ENCODE measurements around the gene HERC2.
A peak's percentile ranks its signal among the peaks of the same experiment; 100 is the strongest.
"Not testable (repeated sequence)": the region's sequence is repeated elsewhere in the genome, so short reads cannot be mapped to it uniquely, and the experiment has no call there.

HERC2 gene

DNA sequence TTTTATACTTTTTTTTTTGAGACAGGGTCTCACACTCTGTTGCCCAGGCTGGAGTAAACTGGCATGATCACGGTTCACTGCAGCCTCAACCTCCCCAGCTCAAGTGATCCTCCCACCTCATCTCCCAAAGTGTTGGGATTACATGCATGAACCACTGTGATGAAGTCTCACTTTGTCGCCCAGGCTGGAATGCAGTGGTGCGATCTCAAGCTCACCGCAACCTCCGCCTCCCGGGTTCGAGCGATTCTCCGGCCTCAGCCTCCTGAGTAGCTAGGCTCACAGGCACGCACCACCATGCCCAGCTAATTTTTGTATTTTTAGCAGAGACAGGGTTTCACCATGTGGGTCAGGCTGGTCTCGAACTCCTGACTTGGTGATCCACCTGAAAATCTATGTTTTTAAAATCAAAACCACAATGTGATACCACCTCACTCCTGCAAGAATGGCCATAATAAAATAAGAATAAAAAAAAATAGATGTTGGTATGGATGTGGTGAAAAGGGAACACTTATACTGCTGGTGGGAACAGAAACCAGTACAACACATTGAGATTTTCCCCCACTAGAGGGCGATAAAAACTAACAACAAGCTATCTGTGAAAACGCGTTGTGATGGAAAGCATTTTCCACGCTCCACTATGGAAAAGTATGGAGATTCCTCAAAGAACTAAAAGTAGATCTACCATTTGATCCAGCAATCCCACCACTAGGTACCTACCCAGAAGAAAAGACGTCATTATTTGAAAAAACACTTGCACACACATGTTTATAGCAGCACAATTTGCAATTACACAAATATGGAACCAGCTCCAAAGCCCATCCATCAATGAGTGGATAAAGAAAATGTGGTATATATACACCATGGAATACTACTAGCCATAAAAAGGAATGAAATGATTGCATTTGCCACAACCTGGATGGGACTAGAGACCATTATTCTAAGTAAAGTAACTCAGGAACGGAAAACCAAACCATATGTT is 196.0 kb downstream of the HERC2 start:
- DNase-seq = peak; percentile 57

DNA sequence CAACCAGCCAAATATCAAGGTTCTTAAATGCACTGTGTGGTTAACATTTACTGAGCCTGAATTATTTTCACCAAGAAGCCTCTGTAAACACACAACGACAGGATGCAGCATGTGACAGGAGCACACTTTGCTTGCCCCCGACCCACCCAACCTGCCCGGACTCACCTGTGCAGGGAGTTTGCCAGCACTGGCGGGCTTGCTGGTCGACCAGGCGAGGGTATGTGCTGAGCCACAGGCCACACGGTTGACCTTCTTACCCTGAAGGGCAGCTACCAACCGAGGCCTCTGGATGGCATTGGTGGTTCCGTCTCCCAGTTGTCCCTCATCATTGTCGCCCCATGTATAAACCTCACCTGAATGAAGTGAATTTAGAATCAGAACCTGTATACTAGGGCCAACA is 197.1 kb downstream of the HERC2 start:
- no peak for DNase-seq

DNA sequence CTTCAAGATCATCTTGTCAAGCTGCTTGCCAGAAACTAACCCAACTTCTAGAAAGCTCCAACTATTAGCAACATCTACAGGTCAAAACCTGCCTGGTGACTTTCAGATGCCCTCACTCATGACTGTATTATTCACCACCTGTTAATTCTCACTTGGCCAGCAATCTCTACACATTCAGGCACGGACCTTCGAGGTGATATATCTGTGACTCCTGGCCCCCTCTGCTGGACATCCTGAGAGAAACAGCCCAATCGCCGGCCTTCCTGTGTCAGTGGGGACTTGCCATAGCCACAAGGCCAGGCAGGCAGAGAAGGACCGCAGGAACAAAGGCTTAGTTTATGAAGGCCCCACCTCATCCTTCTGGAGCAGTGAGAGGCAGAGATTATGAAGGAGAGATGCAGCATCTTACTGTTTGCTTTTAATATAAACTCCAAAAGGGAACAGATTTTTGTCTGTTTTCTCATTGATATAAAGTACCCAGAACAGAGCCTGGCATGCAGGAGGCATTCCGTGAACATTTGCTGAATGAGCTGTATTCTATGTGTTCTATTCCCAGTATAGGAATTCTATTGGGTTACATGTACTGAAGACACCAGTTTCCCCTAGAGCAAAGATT is 198.5 kb downstream of the HERC2 start:
- peak; percentile 54 for DNase-seq

DNA sequence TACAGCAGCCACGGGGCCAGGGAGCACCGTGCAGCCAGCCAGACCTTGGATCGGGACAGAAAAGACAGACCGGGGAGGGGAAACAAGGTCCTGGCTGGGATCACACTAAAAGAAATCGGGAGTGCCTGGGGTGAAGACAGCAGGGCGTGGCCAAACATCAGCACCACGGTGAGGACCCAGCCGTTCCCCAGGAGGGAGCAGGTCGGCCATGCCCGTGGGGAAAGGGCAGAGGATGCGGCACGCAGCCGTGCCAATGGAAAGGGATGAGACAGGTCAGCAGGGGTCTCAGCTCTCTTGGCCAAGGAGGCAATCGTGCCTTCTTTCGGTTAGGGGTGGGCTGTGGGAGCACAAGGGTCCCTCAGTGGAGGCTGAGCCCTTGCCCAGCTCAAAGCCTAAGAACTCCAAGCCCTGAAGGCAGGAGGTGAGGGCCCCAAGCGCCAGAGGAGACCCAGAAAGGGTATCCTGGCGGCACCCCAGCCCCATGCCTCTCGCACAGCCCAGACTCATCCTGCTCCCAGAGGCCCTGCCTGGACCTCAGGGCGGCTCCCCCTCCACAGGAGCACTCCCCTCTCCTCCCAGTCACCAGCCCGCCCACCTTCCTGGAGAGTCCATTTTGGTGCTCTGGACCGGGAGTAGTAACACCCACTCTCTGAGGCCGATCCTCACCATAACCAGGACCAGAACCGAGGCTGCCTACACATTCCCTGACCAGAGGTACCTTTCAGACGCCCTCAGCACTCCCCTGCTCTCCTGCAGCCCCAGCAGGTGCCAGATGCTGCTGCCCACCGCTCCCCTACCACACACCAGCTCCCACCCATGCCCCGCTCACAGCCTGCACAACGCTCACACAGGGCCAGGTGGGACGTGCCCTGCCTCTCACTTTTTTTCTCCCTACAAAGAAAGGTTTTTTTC is 199.7 kb downstream of the HERC2 start:
- DNase-seq = no peak

DNA sequence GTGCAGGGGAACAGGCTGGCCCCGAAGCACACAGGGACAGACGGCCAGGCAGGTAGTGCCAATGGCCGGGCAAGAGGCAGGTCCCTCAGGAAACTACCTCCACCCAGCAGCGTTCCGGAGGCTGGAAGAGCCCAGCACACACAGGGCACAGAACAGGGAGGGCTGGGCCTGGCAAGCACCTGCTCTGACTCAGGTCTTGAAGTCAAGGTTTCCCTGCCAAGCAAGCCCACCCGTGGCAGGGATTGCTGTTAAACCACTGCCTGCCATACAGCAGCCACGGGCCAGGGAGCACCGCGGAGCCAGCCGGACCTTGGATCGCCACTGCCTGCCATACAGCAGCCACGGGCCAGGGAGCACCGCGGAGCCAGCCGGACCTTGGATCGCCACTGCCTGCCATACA is 200.4 kb downstream of the HERC2 start:
- DNase-seq = not testable (repeated sequence)

DNA sequence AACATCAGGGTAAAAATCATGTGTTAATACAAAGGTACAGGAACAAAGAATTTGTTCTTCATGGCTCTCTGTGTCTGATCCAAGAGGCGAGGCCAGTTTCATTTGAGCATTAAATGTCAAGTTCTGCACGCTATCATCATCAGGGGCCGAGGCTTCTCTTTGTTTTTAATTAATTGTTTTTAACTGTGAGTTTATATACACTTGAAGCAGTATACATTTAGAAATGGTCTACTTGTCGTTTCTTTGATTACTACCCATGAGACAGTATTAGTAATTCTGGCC is 201.7 kb downstream of the HERC2 start:
- DNase-seq = no peak

DNA sequence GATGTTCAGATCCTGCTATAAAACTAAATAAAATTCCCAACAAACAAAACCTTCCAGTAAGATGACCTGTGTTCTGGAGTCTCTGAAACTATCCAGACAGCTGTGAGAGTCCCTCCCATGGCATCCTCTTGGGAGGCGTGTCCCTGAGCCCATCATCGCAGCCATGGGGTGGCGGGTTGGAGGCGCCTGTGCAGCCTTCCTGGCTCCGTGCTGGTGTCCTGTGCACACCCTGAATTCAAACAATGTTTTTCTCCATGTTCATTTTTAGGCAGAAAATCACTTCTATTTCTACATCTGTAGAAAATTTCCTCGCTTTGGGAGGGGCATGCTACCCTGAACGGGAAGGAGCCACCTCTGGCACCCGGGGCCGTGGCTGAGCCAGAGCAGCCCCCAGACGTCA is 203.4 kb downstream of the HERC2 start:
- no peak for DNase-seq

DNA sequence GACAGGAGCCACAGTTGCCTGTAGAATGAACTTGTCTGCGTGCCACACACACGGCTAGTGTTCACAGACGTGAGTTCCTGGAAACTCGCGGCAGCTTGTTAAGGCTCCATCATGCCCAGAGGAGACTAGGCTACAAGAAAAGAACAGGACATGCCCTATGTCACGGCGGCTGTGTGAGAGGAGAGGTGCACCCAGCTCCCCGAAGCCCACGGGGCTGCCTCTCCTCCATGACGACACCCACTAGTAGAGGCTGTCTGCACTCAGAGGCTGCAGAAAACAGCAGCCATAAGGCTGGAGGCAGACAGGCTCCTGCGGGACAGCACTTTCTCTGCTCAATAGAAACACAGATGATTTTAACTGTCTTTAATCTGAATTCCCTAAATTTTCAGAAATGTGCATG is 203.9 kb downstream of the HERC2 start:
- no peak for DNase-seq

DNA sequence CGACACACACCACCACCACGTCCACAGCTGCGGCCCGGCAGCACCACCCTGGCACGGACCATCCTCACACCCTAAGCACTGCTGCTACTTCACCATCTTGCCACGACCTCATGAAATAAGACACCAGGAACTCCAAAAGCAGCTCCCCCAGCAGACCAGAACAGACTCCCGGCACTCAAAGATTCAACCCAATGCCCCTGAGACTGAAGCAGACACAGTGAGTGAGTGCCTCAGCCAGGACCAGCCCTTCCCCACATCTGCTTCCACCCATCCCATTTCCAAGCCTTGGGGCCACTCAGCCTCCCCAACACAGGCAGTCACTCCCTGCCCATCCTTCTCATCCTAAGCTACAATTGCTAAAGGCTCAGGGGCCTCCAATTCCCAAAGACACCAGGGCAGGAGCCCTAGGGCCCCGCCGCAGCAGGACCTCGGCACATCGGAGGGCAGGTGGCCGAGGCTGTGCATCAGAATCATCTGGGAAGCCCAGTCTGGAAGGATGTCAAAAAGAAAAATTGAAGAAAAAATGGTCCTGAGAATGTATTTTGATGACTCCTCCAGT is 204.5 kb downstream of the HERC2 start:
- DNase-seq = no peak

DNA sequence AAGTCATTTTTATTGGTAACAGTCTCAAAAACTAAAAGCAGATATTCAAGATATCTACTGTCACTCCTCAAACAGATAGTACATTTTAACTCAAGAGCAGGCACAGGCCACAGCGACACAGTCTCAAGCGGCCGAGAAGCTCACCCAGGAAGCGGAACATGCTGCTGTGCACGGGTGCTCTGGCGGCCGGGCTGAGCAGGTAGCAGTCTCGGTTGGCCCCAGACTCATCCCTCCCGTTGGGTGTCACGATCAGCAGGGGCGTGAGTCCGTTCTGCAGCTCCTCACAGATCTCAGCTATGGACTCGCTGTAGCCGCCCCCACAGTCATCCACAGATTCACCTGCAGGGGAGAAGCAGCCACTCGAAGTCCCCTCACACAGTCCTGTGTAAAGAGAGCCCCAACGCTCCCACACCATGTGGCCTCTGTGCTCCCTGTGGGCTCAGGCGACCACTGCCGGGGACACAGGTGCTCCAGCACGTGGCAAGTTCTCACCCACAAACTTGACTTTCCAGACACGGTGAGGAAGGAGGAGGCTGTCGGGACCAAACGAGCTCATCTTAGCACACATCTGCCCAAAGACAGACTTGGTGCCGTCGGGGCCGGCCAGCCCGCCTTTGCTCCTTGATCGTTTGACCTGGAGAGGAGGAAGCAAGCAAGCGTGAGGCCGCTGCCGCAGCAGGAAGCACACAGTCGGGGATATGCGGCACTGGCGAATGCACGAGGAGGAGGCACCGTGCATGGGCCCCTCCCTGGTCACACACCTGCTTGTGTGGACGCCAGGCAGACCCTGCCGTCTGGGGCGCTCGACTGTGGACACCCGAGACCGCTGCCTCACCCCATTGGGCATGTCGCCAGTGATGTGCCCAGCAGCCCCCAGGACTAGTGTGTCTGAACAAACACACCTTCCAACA is 205.2 kb downstream of the HERC2 start:
- no peak for DNase-seq

DNA sequence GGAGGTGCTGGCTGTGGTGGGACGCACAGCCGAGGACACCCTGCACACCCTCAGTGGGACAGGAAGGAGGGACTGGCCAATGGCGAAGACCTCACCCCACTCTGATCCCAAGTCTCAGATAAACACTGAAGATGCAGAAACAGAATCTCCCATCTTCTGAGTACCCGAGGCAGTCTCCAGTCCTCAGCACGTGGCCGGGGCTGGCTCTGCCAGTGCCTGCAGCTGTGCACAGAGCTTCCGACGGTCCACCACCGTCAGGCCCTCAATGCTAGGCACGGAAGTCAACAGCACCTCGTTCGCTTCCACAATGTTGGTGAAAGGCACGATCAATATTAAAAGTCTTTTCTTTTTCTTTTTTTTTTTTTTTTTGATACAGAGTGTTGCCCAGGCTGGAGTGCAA is 206.1 kb downstream of the HERC2 start:
- no peak for DNase-seq

DNA sequence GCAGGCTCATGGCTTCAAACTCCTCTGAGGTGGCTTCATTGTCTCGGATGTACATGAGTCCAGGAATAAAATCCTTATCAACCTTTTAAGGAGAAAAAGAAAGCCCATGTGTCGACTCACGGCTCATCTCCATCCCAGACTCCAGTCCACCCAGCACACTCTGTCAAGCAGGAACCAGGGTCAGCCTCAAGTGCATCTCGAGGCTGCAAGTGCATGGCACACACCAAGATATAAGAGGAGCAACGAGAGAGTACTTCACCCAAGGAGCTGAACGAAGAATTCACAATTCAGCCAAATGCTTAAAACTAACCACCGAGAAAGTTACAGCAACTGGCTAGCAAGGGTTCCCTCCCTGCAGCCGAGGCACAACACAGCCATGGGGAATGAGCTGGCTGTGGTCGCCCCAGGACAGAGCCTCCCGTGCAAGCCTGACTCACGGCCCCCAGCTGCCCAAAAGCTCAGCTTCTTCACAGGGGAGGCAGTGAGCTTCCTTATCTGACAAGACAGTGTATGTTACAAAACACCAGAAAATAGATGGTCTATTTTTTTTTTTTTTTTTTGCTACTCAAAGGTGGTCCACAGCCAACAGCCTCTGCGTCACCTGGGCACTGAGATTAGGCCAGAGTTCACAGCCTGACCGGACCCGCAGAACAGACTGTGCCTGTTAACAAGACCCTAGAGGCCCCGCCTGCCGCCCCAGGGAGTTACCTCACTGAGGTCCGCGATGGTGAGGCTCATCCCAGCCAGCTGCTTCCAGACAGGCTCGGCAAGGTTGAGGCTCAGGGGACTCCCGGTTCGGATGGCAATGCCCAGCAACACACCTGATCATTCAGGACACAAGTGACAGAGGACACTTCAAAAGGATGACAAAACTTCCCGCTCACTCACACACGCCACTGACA is 207.0 kb downstream of the HERC2 start:
- no peak for DNase-seq

DNA sequence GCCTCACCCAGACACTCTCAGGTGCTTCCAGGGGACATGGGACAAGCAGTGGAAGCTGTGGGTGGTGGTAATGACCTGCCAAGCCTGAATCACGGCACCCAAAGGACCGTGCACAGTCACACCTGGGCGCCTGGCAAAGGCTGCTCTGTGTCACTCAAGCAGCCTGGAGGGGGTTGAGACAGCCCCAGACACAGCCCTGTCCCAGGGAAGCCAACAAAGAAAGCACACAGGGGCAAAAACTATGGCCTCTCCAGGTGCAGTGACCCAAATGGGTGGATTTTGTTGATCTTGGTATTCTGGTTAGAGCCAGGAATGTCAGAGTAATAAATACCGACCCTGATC is 207.9 kb downstream of the HERC2 start:
- no peak for DNase-seq

DNA sequence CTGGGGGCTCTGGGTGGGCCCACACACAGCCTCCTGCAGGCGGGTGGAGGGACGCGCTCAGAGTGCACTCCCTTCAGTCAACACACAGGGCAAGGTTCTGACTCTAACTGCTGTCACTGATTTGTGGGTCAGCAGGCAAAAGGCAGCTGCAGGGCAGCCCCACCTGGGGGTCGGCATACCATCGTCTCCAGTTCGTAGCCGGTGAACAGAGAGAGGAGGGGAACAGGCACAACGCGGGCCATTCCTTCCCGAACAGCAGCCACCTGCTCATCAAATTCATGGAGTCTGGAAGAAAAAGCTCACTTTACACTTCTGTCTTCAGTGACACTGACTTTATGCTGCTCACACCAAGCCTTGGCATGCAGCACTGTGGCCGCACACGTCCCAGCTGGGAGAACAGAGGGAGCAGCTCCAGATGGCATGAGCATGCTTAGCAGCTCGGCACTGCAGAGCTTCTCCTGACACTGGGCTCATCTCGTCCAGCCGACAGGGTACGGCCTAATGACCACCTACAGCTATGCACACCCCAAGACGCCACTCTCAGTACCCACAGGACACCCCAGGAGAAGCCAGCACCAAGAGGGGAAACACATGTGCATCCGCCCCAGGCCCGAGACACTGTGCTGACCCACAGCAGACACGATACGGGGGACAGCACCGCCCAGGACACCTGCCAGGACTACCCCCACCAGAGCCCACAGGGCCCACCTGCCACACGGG is 208.4 kb downstream of the HERC2 start:
- DNase-seq = no peak

DNA sequence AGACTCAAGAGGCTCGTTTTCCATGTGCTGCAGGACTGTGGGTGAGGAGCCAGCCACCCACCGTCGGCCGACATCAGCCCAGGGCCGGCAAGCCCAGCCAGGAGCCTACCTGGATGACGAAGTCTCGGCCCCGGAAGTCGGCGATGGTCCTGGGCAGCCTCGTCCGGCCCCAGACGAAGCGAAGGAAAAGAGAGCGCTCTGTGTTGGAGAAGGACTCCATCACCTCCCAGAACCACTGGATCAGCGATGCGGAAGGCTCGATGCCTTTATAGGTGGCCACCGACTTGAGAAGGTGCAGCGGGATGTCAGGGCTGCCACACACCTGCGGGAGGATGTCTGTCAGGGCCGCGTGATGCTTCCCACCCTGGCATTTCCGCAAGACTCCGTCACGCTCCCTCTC is 209.0 kb downstream of the HERC2 start:
- DNase-seq = no peak

DNA sequence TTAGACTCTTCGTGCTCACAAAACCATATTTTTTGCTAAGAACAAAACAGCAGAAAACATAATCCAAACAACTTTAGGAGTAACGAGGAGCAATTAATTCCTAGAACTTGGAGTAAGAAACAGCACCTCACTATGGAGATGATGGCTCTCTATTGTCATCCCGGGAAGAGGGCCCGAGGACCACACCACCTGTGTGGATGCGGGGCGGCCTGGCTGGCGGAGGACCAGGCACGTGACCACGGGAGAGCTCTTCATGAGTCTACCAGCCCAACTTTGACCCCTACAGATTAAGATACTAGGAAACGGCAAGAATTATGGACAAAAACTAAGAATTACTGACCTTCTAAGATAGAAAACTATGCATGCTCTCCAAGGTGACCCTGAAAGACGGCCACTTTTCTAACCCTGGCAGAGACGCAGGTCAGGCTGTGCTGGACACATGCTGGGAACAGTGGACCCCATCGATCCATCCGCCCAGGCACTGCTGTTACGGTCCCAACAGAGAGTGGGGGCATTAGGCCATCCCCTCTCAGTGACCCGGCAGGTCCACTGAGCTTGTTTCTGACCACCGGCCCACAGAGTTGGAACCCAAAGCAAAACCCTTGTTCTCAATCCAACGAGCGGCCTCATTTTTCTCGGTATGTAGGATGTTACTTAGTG is 209.7 kb downstream of the HERC2 start:
- DNase-seq = no peak

DNA sequence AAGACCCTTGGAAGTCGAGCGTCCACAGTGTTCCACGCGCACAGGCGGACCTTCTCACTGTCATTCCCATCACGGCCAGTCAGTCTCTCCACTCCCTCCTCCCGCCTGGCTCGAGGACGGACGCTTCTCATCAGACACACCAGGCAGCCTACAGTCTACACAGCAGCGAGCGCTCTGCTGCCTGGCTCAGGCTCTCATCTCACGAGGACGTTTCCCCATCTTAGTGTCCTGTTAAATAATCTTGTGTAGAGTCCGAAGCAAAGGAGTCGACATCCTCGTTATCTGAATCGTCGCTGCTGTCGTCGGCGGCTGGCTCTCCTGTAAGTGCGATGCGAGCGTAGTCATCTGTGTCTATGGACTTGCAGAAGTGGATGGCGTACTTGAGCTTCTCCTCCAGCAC is 210.4 kb downstream of the HERC2 start:
- DNase-seq = no peak

DNA sequence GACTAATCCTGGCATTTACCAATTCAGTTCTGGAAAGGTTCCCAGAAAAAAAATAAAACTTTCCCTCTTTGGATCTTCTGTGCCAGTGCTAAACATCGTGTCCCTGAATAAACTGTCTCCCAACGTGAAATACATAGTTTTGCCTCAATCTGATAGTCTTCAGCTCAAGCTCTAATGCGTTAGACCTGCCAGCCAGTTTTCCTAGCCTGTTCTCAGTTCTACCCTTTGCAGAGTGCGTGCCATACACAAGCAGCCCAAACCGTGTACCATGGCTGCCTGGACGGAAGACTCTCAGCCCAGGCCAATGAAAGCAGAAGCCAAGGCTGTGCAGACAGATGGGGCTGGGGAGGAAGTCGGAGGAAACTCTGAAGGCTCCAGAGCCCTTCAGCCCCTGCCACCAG is 211.5 kb downstream of the HERC2 start:
- no peak for DNase-seq

DNA sequence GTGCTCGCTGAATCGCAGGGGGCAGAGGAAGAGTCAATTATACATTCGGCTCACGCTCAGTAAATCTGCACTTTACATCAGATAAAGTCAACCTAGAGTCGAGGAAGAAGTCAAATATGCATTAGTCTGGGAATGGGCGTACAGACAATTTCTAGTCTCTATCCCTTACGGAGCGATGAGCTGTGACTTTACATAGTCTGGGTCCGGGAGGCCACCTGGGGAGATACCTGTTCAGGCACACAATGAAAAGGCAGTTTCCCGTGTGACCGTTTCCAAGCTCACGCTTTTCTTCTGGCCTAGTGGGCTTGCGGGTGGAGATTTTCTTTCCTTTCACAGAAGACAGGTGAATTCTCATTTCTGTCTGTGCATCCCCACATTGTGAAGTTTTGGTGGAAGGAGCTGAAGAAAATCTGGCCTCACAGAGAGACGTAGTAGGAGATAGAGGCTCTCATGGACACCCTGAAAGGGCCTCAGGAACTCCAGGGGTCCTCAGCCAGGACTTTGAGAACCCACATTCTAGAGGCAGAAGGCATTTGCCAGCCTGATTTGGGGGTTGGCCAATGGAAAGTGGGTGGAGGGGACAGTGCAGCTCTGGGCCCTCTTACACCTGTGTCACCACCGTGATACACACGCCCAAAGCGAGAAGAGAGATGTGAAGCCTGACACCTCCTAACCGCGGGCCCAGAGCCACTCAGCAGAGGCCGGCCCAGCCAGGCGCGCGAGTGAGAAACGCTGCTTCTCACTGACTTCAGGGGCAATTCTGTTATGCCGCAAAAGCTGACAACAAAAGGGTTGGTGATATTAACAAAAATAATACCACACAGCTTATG is 212.1 kb downstream of the HERC2 start:
- DNase-seq = no peak

Measured in activated CD4-positive, alpha-beta T cell treated with anti-CD3 and anti-CD28 coated beads, Interleukin-10, Interleukin-2, amounts not matched to agents 100 ng/mL and 50 ng/mL, durations not matched to agents 16 hours and 8 hours (primary cell).